HG03175 (cell line): Measurements from ENCODE around the gene NTRK1.

Experiments
- ATAC-seq: cut with Tn5 transposase; IDR thresholded peaks from one replicate; pipeline ENCODE4 v1.9.1; 2021; ENCODE audit warnings: mild to moderate bottlenecking, moderate library complexity; ENCODE audit not compliant: unreplicated experiment

NTRK1 gene

GRCh38 chr1:156877433-156878170, 16.9 kb downstream of the NTRK1 start:
- ATAC-seq = no peak

- ATAC-seq = no peak
Measured at GRCh38 chr1:156879876-156880275, 19.2 kb downstream of the NTRK1 start.

- ATAC-seq = no peak
Measured at GRCh38 chr1:156880473-156880872, 19.8 kb downstream of the NTRK1 start.

GRCh38 chr1:156881101-156881500, 20.4 kb downstream of the NTRK1 start:
- no peak for ATAC-seq

GRCh38 chr1:156881663-156882062, 21.0 kb downstream of the NTRK1 start:
- no peak for ATAC-seq

GRCh38 chr1:156882543-156882942, 21.9 kb downstream of the NTRK1 start:
- no peak for ATAC-seq

- no peak for ATAC-seq
Measured at GRCh38 chr1:156883919-156884318, 23.3 kb downstream of the NTRK1 start.

GRCh38 chr1:156884560-156885184, 24.0 kb downstream of the NTRK1 start:
- ATAC-seq = no peak

GRCh38 chr1:156885314-156885713, 24.6 kb downstream of the NTRK1 start:
- no peak for ATAC-seq

- ATAC-seq = no peak
Measured at GRCh38 chr1:156885880-156886355, 25.3 kb downstream of the NTRK1 start.

- no peak for ATAC-seq
Measured at GRCh38 chr1:156886583-156887281, 26.1 kb downstream of the NTRK1 start.

GRCh38 chr1:156887317-156887716, 26.7 kb downstream of the NTRK1 start:
- no peak for ATAC-seq

- ATAC-seq = no peak
Measured at GRCh38 chr1:156887734-156888133, 27.1 kb downstream of the NTRK1 start.

- ATAC-seq = no peak
Measured at GRCh38 chr1:156889802-156890580, 29.3 kb downstream of the NTRK1 start.

GRCh38 chr1:156892190-156893047, 31.8 kb downstream of the NTRK1 start:
- peak; percentile 69 for ATAC-seq

- no peak for ATAC-seq
Measured at GRCh38 chr1:156893048-156893953, 32.6 kb downstream of the NTRK1 start, which contains the start of gene PEAR1. PEAR1 (plus strand) TSS chr1:156893718; CDS start chr1:156903927, 10,209 bp downstream.

GRCh38 chr1:156894001-156894400, 33.3 kb downstream of the NTRK1 start:
- ATAC-seq = no peak

GRCh38 chr1:156894711-156895454, 34.2 kb downstream of the NTRK1 start:
- ATAC-seq = no peak
